Natural killer cell (primary cell): ENCODE results near the gene MIF. TPM values are rescaled to one million over a fixed set of nuclear protein-coding genes. Genes with fewer than 3 reads are reported as not detected.
A peak's percentile ranks its signal among the peaks of the same experiment; 100 is the strongest.
"Not testable (repeated sequence)": the region's sequence is repeated elsewhere in the genome, so short reads cannot be mapped to it uniquely, and the experiment has no call there.

ENCODE experiments used
- ATAC-seq, 3 donors: fragments of 150-1000 bp in 2 of 3; fragments of 200-7000 bp in 1 of 3; cut with Tn5 transposase; 1 replicate in 1 of 3; 2 replicates in 2 of 3; pipeline ENCODE4 v1.10.0; 2021; ENCODE audit warnings: mild to moderate bottlenecking in 2 of 3, moderate library complexity in 2 of 3
- DNase-seq, 2 donors: peaks; one replicate each; pipeline versions ENCODE4 v3.0.0 to v3.0.0-alpha.2; 2013 to 2021; ENCODE audit warnings: mixed read lengths in 1 of 2
- H3K27ac ChIP-seq: one replicate; pipeline ENCODE4 v1.5.1; 2013; ENCODE audit warnings: mild to moderate bottlenecking, low read length
- H3K27me3 ChIP-seq: one replicate; pipeline ENCODE4 v1.6.1; 2013; ENCODE audit warnings: low read length; ENCODE audit not compliant: control insufficient read depth, insufficient read depth
- H3K36me3 ChIP-seq: one replicate; pipeline ENCODE4 v1.6.1; 2013; ENCODE audit warnings: low read length; ENCODE audit not compliant: control insufficient read depth, insufficient read depth
- H3K4me1 ChIP-seq: one replicate; pipeline ENCODE4 v1.6.1; 2013; ENCODE audit warnings: low read length; ENCODE audit not compliant: control insufficient read depth, insufficient read depth
- H3K4me3 ChIP-seq: one replicate; pipeline ENCODE4 v1.5.1; 2013; ENCODE audit warnings: low read length
- H3K9me3 ChIP-seq: one replicate; pipeline ENCODE4 v1.6.1; 2013; ENCODE audit warnings: low read length; ENCODE audit not compliant: control insufficient read depth, insufficient read depth
- H3K27ac Mint-ChIP-seq, 2 donors: one replicate each; pipeline ENCODE4 v1.8.0; 2022; ENCODE audit warnings: mild to moderate bottlenecking in 2 of 2, mixed read lengths in 2 of 2, moderate library complexity in 1 of 2
- H3K27me3 Mint-ChIP-seq, 2 donors: one replicate each; pipeline ENCODE4 v1.8.0; 2022; ENCODE audit warnings: low read depth in 2 of 2, mixed read lengths in 2 of 2
- H3K36me3 Mint-ChIP-seq: one replicate; pipeline ENCODE4 v1.8.0; 2022; ENCODE audit warnings: mixed read lengths
- H3K4me1 Mint-ChIP-seq, 2 donors: one replicate each; pipeline ENCODE4 v1.8.0; 2022; ENCODE audit warnings: mixed read lengths in 2 of 2
- H3K4me3 Mint-ChIP-seq: one replicate; pipeline ENCODE4 v1.8.0; 2022; ENCODE audit warnings: mild to moderate bottlenecking, moderate library complexity, mixed read lengths
- H3K9me3 Mint-ChIP-seq, 2 donors: one replicate each; pipeline ENCODE4 v1.8.0; 2022; ENCODE audit warnings: mixed read lengths in 2 of 2
- WGBS: methylation state at CpG from one replicate; pipeline ENCODE4 v1.1.7; 2013; ENCODE audit warnings: missing lambda C conversion rate; ENCODE audit not compliant: insufficient coverage; 5-methylcytosine and 5-hydroxymethylcytosine counted together
- intact Hi-C: fragments of 100-400 bp; cut with micrococcal nuclease; formaldehyde crosslinking; loops from one replicate; pipeline ENCODE4 v1.14.2; 2022
- total RNA-seq, 4 donors: library from RNA; stranded (reverse); fragments of 120-200 nt in 1 of 4; gene quantifications; one replicate each; pipeline versions ENCODE4 v1.2.3 to v1.2.4, GENCODE V29; 2013 to 2022
- TF ChIP-seq, protein P1 (sequence below): fragments of 200-600 bp; IDR thresholded peaks from one replicate; pipeline ENCODE4 v1.8.0; 2022; ENCODE audit warnings: antibody characterized with exemption

MIF gene
- total RNA-seq, 3 donors from 2014 or later (not counting 1 experiment from before 2014, with no cell fraction given): 115 to 182 (median 133) TPM

DNA sequence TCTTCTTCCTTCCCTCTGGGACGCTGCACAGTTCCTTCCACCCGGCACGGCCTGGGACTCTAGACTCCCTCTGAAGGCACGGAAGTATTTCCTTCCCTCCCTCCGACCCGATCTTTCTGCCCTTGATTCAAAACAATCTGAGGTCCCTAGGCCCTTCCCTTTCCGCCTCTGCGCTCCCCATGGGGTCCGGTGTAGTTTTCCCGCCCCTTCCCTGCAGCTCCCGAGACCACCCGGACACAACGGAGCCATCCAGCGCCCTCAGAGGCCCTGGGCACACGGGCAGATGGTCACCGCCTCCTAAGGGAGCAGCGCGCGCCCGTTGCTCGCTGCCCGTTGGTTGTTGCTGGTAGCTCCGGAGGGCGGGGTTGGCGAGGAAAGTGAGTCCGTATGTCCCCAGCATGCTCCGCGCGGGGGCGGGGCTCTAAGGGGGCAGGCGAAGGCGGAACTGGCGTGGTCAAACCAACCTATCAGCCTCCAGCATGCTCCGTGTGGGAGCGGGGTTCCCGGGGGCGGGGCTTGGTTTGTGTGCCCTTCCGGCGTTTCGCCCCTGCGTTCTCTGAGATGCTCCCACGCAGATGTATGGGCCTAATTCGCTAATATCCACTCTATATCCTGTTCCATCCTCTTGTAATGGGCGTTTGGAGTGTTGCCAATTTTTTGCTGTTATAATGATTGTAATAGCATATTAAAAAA lies 19.6 kb downstream of the MIF start:
- no peaks in the 10 kb centered on the region for H3K36me3 Mint-ChIP-seq

DNA sequence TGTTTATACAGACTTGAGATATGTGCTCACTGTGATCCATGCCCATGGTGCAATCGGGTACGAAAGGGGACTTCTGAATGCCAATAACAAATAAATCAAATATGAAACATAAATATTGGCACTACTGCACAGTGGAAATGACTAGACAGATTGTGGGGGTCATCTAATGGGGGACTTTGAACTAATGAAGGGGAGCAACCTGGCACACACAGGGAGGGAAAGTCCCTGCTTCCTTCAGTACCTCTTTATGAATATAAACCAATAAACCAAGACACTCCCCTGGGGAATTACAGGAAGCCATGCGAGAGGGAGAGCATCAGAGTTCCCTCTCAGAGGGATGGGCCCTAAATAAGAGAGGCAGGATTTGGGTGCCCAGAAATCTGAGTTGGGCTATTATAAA lies 21.1 kb downstream of the MIF start:
- no peak for DNase-seq
- peak overlapping the region; percentile 95 to 98 for H3K27ac Mint-ChIP-seq
- no peaks in the 10 kb centered on the region for H3K27me3 Mint-ChIP-seq
- H3K27ac ChIP-seq: no peak overlapping the region
- peaks cover 8 to 22% of the 10 kb centered on the region in 2 donors for H3K4me1 Mint-ChIP-seq
- no peaks in the 10 kb centered on the region for H3K9me3 Mint-ChIP-seq
- no peak overlapping the region for H3K4me3 ChIP-seq
- H3K36me3 Mint-ChIP-seq: no peaks in the 10 kb centered on the region
- no peak for ATAC-seq
- no peak overlapping the region for H3K4me3 Mint-ChIP-seq
- 78% methylated on average over 2 of the region's 3 CpGs for WGBS
- H3K27me3 ChIP-seq: no peaks in the 10 kb centered on the region
- H3K9me3 ChIP-seq: no peaks in the 10 kb centered on the region
- TF ChIP-seq, protein P1, sequence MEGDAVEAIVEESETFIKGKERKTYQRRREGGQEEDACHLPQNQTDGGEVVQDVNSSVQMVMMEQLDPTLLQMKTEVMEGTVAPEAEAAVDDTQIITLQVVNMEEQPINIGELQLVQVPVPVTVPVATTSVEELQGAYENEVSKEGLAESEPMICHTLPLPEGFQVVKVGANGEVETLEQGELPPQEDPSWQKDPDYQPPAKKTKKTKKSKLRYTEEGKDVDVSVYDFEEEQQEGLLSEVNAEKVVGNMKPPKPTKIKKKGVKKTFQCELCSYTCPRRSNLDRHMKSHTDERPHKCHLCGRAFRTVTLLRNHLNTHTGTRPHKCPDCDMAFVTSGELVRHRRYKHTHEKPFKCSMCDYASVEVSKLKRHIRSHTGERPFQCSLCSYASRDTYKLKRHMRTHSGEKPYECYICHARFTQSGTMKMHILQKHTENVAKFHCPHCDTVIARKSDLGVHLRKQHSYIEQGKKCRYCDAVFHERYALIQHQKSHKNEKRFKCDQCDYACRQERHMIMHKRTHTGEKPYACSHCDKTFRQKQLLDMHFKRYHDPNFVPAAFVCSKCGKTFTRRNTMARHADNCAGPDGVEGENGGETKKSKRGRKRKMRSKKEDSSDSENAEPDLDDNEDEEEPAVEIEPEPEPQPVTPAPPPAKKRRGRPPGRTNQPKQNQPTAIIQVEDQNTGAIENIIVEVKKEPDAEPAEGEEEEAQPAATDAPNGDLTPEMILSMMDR: no peak
- peaks cover under 1% of the 10 kb centered on the region for H3K36me3 ChIP-seq
- intact Hi-C loops: no loop called here
- H3K4me1 ChIP-seq: peaks cover 7% of the 10 kb centered on the region

More for the DNA sequence above, 19.6 kb downstream of the MIF start:
- intact Hi-C loops: loop anchor here (1.0 kb wide), 1 partner anchor 19 kb away; no protein-coding TSS in a partner anchor
- Mint-ChIP-seq H3K27me3 (no peaks in the 10 kb centered on the region), H3K4me3 (peak overlapping the region; percentile 96), H3K9me3 (no peaks in the 10 kb centered on the region), H3K27ac (peak overlapping the region; percentile 95 to 98), H3K4me1 (peaks cover 8 to 22% of the 10 kb centered on the region in 2 donors)
- no peaks in the 10 kb centered on the region for H3K27me3 ChIP-seq
- peak overlapping the region; percentile 44 for H3K4me3 ChIP-seq
- H3K9me3 ChIP-seq: no peaks in the 10 kb centered on the region
- peaks cover 7% of the 10 kb centered on the region for H3K4me1 ChIP-seq
- H3K36me3 ChIP-seq: no peaks in the 10 kb centered on the region
- WGBS: under 1% methylated on average over 38 of the region's 44 CpGs
- H3K27ac ChIP-seq: peak overlapping the region; percentile 75
- TF ChIP-seq, protein P1: no peak
- ATAC-seq: peak; percentile 99 to 100 (median 99)
- DNase-seq: peak; percentile 98 to 99

DNA sequence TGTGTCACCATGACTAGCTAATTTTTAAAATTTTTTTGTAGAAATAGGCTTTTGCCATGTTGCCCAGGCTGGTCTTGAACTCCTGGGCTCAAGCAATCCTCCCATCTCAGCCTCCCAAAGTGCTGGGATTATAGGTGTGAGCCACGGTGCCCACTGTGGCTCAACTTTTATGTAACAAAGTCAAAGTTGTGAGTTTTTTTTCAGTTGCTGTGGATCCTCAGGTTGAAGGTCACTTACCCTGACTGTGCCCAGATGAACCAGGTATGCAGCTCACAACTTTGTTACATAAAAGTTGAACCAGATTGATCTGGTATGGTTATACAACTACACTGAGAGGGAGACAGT lies 26.1 kb downstream of the MIF start:
- H3K27ac ChIP-seq, intact Hi-C loops, ATAC-seq, H3K4me1 ChIP-seq, H3K27me3 Mint-ChIP-seq, H3K27ac Mint-ChIP-seq, H3K4me3 ChIP-seq, H3K9me3 ChIP-seq, H3K9me3 Mint-ChIP-seq, H3K36me3 Mint-ChIP-seq, H3K4me3 Mint-ChIP-seq, H3K27me3 ChIP-seq: not testable (repeated sequence)
- DNase-seq: peak in 1 of 2 donors; percentile 0
- peaks cover 13 to 16% of the 10 kb centered on the region in 2 donors for H3K4me1 Mint-ChIP-seq
- H3K36me3 ChIP-seq: peaks cover 27% of the 10 kb centered on the region
- WGBS: 95% methylated on average over 1 of the region's 1 CpG

DNA sequence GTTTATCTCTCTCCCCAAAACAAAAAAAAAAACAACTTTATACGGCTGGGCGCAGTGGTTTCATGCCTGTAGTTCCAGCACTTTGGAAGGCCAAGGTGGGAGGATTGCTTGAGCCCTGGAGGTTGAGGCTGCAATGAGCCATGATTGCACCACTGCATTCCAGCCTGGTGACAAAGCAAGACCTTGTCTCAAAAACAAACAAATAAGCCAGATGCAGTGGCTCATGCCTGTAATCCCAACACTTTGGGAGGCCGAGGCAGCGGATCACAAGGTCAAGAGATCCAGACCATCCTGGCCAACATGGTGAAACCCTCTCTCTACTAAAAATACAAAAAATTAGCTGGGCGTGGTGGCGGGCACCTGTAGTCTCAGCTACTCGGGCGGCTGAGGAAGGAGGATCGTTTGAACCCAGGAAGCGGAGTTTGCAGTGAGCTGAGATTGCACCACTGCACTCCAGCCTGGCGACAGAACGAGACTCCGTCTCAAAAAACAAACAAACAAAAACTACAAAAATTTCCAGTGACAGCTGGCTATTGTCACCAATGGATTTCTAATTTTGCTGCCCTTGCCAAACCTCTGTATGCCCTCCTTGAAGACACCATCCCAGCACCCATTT lies 27.5 kb downstream of the MIF start:
- H3K9me3 Mint-ChIP-seq, H3K27me3 ChIP-seq, H3K4me3 Mint-ChIP-seq, H3K27me3 Mint-ChIP-seq, ATAC-seq, intact Hi-C loops, H3K9me3 ChIP-seq, H3K36me3 Mint-ChIP-seq, H3K27ac ChIP-seq, H3K4me3 ChIP-seq, H3K4me1 ChIP-seq, H3K27ac Mint-ChIP-seq: not testable (repeated sequence)
- H3K36me3 ChIP-seq: peaks cover 35% of the 10 kb centered on the region
- peak in 1 of 2 donors; percentile 1 for DNase-seq
- 94% methylated on average over 13 of the region's 13 CpGs for WGBS
- H3K4me1 Mint-ChIP-seq: peaks cover 12 to 13% of the 10 kb centered on the region in 2 donors
